COLO829 (cell line): ENCODE measurements around the gene MARCHF2.
"Not testable (repeated sequence)": the region's sequence is repeated elsewhere in the genome, so short reads cannot be mapped to it uniquely, and the experiment has no call there.

ENCODE experiments used
- DNase-seq: peaks from one replicate; pipeline ENCODE4 v3.0.0; 2012; ENCODE audit warnings: low spot score

MARCHF2 gene

DNA sequence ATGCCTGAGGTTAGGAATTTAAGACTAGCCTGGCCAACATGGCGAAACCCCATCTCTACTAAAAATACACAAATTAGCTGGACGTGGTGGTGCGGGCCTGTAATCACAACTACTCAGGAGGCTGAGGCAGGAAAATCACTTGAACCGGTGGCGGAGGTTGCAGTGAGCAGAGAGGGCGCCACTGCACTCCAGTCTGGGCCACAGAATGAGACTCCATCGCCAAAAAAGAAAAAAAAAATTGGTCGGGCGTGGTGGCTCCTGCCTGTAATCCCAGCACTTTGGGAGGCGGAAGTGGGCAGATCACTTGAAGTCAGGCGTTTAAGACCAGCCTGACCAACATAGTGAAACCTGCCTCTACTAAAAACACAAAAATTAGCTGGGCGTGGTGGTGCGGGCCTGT is 2.4 kb upstream of the MARCHF2 start:
- DNase-seq = not testable (repeated sequence)

DNA sequence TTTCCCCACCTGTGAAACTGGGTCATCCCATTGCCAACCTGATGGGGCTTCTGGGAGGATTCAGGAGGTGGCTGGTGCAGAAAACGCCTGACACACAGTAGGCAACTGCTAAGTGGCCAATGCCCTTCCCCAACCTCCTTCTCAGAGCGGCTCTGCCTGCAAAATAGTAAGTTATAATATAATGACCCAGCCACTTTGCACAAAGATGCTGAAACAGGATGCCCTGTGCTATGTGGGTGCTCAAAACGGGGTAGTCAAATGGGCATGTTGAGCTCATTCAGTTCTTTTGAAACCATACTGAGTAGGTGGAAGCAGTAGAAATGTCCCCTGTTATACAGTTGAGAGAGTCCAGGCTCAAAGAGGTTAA is 507 bp downstream of the MARCHF2 start:
- DNase-seq = no peak

DNA sequence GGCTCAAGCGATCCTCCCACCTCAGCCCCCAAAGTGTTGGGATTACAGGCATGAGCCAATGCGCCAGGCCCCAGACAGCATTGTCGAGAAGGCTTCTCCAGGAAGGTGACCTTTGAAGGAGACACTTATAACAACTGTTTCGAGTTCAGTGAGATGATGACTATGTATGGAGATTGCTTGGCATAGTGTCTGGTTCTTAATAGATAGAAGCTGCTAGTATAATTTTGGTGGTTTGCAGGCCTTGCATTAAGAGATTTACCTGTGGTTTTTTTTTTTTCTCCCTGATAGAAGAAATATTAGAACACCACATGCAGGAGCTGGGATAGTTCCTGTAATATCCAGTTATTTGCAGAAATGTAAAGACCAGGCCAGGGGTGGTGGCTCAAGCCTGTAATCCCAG is 3.7 kb downstream of the MARCHF2 start:
- DNase-seq = no peak

DNA sequence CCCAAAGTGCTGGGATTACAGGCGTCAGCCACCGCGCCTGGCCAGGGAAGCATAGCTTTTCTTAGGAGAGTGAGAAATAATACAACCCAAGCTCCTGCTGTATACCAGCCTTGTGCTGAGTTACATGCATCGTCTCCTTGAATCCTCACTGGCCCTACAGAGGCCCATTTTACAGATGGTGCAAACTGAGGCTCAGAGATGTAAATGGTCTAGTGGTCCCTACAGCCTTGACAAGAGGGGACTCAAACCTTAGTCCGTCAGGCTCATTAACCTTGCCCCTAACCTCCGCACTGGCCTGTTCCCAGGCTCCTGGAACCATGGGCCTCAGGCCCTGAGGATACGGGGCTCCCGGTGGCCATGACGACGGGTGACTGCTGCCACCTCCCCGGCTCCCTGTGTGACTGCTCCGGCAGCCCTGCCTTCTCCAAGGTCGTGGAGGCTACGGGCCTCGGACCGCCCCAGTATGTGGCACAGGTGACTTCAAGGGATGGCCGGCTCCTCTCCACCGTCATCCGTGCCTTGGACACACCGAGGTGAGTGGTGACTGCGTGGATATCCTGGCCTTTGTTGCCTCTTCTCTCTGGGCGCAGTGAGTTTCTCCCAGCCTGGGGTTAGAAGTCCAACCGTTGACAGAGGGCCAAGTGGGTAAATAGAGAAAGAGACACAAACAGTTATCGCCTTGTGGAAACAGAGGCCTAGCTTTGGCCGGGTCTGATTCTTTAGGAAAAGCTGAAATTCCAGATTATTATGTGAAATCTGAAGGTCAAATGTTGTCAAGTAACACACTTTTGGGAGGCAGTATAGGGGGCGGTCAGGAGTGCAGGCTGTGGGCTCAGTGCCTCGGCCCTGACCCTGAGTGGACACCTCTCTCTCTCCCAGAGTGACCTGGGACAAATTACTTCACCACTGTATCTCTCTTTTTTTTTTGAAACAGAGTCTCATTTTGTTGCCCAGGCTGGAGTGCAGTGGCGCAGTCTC is 8.7 kb downstream of the MARCHF2 start:
- no peak for DNase-seq

DNA sequence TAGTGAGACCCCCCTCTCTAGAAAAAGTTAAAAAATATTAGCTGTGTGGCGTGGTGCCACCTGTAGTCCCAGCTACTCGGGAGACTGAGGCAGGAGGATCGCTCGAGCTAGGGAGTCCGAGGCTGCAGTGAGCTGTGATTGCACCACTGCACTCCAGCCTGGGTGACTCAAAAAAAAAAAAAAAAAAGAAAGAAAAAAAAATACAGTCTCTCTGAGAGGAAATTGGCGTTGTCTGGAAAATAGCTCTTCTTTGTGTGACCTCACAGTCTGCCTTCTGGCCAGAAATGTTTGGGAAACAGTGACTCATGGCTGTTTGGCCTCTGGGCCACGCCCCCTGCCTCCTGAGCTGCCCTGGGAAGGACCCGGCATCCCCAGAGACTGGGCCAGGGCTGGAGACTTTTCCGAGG is 10.7 kb downstream of the MARCHF2 start:
- DNase-seq = peak; percentile 93

DNA sequence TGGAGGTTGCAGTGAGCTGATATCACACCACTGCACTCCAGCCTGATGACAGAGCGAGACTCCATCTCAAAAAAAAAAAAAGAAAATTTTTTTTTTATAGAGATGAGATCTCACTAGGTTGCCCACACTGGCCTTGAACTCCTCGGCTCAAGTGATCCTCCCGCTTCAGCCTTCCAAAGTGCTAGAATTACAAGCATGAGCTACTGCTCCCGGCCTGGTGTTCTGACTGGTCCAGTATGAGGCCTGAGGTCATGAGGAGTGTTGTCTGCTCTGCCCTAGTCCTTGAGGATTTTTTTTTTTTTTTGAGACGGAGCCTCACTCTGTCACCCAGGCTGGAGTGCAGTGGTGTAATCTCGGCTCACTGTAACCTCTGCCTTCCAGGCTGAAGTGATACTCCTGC is 12.2 kb downstream of the MARCHF2 start:
- DNase-seq = not testable (repeated sequence)

DNA sequence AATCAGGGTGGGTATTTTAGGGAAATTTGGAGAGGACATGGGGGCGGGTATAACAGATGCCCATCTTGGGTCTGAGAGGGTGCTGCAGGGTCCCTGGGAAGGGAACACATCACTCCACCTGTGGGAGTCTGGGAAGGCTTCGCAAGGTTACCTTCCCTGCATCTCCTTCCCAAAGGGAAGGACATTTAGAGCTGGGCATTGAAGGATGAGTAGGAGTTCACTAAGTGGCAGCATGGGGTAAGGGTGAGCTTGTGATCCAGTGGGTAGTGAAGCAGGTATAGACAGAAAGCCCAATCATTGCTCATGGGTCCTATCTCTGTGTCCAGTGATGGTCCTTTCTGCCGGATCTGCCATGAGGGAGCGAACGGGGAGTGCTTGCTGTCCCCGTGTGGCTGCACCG is 13.2 kb downstream of the MARCHF2 start:
- no peak for DNase-seq

DNA sequence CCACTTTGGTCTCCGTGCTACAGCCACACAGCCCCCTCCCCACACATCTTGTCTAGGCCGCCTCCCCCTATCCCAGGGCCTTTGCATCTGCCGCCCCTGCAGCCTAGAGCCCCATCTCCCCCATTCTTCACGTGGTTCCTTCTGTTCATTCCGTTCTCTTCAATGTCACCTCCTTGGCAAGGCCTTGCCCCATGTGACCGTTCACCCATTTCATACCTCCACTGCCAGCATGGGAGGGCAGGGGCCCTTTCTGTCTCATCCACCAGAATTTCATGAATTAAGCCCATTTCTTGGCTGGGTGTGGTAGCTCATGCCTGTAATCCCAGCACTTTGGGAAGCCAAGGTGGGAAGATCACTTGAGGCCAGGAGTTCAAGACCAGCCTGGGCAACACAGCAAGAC is 15.9 kb downstream of the MARCHF2 start:
- no peak for DNase-seq

DNA sequence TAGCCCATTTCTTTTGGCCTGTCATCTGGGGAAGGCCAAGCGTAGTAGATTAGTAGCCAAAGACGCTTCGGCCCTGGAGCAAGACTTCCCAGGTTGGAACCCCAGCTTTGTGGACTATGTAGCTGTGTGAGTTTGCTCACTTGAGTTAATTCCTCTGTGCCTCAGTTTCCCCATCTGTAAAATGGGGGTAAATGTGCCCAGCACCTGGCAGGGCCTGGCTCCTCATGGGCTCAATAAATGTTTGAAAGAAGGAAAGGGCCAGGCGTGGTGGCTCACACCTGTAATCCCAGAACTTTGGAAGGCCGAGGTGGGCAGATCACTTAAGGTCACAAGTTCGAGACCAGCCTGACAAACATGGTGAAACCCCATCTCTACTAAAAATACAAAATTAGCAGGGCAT is 16.7 kb downstream of the MARCHF2 start:
- DNase-seq = no peak

DNA sequence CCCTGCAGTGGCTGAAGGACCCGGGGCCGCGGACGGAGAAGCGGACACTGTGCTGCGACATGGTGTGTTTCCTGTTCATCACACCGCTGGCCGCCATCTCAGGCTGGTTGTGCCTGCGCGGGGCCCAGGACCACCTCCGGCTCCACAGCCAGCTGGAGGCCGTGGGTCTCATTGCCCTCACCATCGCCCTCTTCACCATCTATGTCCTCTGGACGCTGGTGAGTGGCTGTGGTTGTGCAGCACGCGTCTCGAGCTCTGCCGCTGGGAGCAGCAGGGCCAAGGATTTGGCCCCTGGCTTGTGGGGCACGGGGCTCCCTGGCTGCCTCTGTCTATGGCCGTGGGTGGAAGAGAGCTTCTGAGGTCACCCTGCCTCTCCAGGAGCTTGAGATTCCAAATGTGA is 17.5 kb downstream of the MARCHF2 start:
- DNase-seq = no peak

DNA sequence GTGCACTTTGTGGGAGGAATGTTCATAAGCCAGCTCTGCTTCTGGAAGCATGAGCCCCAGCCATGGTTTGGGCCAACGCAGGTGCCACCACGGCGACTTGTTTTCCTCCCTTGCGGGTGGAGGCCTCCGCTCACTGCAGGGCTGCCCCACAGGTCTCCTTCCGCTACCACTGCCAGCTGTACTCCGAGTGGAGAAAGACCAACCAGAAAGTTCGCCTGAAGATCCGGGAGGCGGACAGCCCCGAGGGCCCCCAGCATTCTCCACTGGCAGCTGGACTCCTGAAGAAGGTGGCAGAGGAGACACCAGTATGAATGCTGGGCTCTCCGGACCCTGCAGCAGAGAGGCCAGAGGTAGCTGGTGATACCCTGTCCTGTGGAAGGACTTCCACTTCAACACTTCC is 25.1 kb downstream of the MARCHF2 start:
- DNase-seq = no peak

DNA sequence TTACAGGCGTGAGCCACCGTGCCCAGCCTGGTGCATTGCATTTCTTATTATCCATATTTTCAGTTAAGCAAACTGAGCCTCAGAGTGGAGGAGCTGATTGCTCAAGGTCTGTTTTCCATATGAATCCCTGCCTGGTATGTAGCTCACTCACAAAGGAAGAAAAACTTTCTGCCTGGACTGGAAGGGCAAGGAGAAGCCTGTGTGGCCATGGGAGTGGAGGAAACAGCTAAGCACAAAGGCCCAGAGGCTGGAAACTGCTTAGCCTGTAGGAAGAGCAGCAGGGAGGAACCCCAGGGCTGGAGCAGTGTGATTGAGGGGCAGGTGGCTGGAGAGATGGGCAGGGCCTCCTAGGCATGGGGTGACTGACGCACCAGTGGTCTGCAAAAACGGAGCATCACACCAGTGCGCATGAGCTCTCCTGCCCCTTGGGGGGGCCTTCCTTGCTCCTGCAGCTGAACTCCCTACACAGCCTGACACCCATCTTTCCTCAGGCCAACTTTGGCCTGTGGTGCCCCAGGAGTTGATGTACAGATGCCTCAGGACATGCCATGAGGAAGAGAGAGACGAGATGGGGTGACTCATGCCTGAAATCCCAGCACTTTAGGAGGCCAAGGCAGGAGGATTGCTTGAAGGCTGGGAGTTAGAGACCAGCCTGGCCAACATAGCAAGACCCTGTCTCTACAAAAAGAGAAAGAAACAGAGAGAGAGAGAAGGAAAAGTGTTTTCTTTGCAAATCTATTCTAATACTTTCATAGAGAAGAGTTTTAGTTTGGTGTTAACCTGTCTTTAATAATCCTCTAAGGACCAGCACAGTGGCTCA is 28.8 kb downstream of the MARCHF2 start:
- no peak for DNase-seq

DNA sequence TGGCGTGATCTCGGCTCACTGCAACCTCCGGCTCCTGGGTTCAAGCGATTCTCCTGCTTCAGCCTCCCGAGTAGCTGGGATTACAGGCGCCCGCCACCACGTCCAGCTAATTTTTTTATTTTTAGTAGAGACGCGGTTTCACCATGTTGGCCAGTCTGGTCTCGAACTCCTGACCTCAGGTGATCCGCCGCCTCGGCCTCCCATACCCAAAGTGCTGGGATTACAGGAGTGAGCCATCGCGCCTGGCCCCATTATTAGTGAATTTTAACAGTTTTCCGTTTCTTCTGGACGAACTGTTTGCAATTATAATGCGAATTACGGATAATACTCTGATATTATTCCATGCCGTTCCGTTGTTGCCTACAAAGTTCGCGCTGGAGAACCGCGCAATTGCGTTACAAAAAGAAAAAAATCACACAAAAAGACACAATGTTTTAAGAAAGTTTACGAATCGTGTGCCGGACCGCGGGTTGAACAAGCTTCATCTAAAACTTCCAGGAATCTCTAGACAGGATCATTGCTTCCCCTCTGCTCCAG is 31.1 kb downstream of the MARCHF2 start:
- DNase-seq = not testable (repeated sequence)

DNA sequence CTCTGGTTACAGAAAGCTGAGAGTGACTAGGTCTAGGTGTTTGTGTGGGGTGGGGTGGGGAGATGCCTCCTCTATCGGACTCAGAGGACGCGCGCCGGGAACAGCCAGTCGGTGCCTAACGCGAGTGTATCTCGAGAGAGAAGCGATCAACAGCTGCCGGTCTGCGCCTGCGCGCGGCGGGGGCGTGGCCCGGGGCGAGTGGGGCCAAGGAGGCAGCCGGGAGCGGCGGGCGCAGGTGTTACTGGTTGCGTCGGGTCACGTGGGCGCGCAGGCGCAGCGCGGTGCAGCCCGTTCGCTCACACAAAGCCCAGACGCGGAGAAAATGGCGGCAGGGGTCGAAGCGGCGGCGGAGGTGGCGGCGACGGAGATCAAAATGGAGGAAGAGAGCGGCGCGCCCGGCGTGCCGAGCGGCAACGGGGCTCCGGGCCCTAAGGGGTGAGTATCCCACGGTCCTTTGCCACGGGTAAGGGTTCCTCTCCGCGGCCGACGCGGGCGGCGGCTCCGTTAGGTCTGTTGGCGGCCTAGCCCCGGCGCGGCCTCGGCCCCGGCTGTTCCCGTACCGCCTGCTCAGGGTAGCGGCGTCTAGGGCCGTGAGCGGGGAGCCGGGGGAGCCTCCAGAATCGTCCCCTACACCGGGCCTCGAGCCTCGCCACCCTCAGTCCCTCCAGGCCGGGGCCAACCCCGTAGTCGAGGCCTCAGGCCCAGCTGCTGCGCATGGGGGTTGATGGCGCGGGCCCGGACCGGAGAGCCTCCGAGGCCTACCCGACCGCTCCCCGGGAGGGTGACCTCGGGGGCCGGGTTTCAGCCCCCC is 31.8 kb downstream of the MARCHF2 start, which contains the start of gene HNRNPM:
HNRNPM (plus strand) TSS at position 299 of the 811 bp plus-strand sequence; CDS start at position 323, 24 bp downstream.
- peak; percentile 97 for DNase-seq

DNA sequence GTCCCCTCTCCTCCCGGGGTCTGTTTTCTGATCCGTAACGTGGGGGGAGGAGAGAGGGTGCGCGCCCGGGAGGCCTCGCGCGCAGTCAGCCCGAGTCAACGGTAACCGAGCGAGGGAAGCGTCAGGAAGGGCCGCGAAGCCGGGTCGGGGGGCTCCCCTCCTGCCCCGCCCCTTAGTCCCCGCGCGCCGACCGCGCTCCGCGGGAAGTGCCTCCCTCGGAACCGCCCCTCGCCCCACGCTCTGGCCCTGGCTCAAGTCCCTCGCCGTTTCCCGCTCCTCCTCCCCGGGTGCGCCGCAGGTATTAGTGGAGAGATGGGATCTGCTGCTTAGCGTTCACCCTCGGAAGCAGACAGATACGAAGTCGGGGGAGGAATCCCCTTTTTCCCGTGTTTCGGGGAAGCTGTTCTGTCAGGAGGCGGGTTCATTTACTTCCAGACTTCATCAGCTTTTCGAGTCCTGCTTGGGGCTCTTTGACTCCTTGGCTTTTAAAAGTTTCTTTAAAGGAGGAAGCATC is 32.4 kb downstream of the MARCHF2 start:
- no peak for DNase-seq

DNA sequence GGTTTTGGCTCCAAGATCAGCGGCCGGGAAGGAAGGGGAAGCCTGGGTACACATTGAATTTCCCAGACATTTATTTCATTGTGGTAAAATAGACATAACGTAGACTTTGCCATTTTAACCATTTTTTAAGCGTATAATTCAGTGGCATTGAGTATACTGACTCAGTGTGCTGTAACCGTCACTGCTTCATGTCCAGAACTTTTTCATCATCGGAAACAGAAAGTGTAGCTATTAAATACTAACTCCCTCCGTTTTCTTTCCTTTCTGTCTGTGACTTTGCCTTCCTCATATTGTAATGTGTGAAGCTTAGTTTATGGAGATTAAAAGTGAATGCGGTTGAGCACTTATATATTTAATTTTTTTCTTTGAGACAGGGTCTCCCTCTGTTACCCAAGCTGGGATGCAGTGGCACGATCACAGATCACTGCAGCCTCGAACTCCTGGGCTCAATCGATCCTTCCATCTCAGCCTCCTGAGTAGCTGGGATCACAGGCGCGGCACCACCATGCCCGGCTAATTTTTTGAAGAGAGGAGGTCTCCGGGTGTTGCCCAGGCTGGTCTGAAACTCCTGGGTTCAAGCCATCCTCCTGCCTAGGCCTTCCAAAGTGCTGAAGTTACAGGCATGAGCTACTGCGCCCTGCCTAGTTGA is 33.1 kb downstream of the MARCHF2 start:
- no peak for DNase-seq

DNA sequence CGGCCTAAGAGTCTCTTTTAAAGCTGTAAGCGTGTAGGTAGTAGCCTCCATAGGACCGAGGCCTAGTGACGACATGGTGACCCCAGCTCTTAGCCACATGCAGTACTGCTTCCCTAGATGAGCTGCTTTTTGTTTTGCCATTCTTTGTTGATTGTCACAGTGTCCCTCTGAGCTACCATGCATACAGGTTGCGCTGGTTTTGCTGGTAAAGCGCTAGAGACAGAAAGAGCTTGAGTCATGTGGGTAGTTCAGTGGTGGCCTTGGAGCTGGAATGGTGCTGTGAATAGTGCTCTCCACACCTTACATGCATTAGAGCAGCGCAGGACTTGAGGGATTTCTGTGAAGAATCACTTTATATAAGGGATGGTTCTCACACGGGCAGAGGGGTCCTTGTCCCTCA is 36.7 kb downstream of the MARCHF2 start:
- no peak for DNase-seq

DNA sequence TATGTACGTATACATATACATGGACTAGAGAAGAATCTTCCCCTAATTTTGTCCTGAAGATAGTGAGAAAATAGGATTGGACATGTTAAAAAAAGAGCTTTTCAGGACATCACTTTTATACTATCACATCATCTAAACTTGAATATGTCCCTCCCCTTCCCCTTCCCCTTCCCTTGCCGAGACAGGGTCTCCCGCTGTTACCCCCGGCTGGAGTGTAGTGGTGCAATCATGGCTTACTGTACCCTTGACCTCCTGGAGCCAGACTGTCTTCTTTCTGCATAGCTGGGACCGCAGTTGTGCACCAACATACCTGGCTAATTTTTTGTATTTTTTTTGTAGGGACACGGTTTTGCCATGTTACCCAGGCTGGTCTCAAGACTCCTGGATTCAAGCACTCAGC is 38.3 kb downstream of the MARCHF2 start:
- DNase-seq = no peak

DNA sequence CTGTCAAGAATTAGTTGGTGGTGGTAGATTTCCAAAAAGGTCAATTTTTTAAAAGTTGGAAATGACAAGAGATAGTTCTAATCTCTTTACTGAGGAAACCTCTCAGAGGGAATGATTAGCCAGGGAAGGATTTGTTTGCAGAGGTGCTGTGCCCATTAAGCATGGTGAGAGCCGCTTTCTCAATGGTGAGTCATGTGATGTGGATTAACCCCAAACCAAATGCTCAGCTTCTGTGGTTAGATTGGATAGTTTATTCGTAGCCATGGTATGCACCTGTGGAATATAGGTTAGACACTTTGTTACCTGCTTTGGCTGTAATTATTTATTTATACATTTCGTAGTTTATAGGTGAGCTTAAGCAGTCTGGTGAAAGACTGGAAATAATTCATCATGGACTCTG is 38.8 kb downstream of the MARCHF2 start:
- no peak for DNase-seq

DNA sequence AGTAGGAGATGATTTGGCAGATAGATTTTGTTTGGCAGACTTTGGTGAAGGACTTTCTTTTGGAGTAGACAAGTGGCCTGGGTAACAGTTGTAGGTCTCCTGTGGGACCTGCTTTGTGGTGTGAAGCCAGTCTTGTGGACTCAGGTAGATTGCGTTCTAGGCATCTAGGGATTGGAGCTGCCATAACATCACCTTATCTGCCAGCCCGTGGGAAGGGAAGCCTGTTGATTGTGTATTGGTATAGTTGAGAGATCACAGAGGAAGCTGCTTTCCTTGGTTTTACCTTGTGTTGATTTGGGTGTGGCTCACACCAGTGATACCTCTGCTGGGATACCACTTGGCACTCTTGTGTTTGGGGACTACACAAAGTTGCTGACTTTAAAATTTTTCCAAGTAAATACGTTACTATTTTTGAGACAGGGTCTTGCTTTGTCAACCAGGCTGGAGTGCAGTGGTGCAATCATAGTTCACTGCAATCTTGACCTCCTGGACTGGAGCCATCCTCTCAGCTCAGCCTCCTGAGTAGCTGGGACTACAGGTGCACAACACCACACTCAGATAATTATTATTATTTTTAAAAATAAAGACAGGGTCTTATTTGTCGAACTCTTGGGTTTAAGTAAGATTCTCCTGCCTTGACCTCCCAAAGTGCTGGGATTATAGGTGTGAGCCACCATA is 39.5 kb downstream of the MARCHF2 start:
- no peak for DNase-seq

DNA sequence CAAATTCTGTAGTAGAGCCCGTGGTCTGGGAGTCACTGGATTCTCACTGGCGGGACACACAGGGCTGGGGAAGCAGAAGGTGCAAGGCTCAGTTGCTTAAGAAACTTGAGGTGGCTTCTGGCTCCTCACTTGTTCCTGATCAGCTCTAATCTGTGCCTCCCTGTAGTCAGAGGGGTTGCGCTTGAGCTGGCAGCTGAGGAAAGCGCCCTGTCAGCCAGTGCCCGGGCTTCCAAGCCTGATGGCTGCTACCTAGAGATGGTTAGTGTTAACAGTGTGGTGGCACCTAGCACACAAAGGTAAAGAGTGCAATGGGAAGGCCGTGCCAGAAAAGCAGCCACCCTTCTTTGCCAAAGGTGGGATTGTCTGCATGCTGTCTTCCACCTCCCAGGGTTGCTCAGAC is 40.5 kb downstream of the MARCHF2 start:
- no peak for DNase-seq
